Inflammatory macrophage (primary cell): ENCODE measurements around the gene ERC2.

Experiments
- DNase-seq, 2 donors: peaks; one replicate each; pipeline ENCODE4 v3.0.0-alpha.2; 2020 to 2022

ERC2 gene

GRCh38 chr3:55569033-55569599 lies 899.2 kb downstream of the ERC2 start:
- no peak for DNase-seq

- DNase-seq = no peak
These were observed 900.7 kb downstream of the ERC2 start for GRCh38 chr3:55567615-55568014.

GRCh38 chr3:55567121-55567520 lies 901.1 kb downstream of the ERC2 start:
- no peak for DNase-seq

- no peak for DNase-seq
These were observed 902.7 kb downstream of the ERC2 start for GRCh38 chr3:55565521-55565920.

GRCh38 chr3:55564726-55565125 lies 903.5 kb downstream of the ERC2 start:
- no peak for DNase-seq

GRCh38 chr3:55562700-55563099 lies 905.6 kb downstream of the ERC2 start:
- DNase-seq = no peak

GRCh38 chr3:55559500-55560423 lies 908.5 kb downstream of the ERC2 start:
- no peak for DNase-seq

- no peak for DNase-seq
These were observed 910.0 kb downstream of the ERC2 start for GRCh38 chr3:55558316-55558715.

GRCh38 chr3:55557549-55557948 lies 910.7 kb downstream of the ERC2 start:
- no peak for DNase-seq

- DNase-seq = no peak
These were observed 911.4 kb downstream of the ERC2 start for GRCh38 chr3:55556619-55557537.

GRCh38 chr3:55555873-55556618 lies 912.2 kb downstream of the ERC2 start:
- DNase-seq = no peak

- DNase-seq = no peak
These were observed 913.4 kb downstream of the ERC2 start for GRCh38 chr3:55554634-55555425.

GRCh38 chr3:55551644-55552043 lies 916.6 kb downstream of the ERC2 start:
- no peak for DNase-seq

- DNase-seq = no peak
These were observed 919.1 kb downstream of the ERC2 start for GRCh38 chr3:55549177-55549576.

- DNase-seq = no peak
These were observed 921.2 kb downstream of the ERC2 start for GRCh38 chr3:55546866-55547669.

- DNase-seq = no peak
These were observed 922.3 kb downstream of the ERC2 start for GRCh38 chr3:55545995-55546394.

GRCh38 chr3:55544219-55544618 lies 924.0 kb downstream of the ERC2 start:
- DNase-seq = no peak

GRCh38 chr3:55543181-55543614 lies 925.1 kb downstream of the ERC2 start:
- no peak for DNase-seq

GRCh38 chr3:55541456-55541855 lies 926.8 kb downstream of the ERC2 start:
- DNase-seq = no peak

- DNase-seq = no peak
These were observed 927.3 kb downstream of the ERC2 start for GRCh38 chr3:55541016-55541415.

GRCh38 chr3:55540579-55540978 lies 927.7 kb downstream of the ERC2 start:
- no peak for DNase-seq
